Activated CD8-positive, alpha-beta memory T cell treated with anti-CD3 and anti-CD28 coated beads, Interleukin-2, amount 50 U/mL, for 1 hour (primary cell): ENCODE results near the gene GALE.
"Not testable (repeated sequence)": the region's sequence is repeated elsewhere in the genome, so short reads cannot be mapped to it uniquely, and the experiment has no call there.

Experiments
- DNase-seq: peaks from one replicate; pipeline ENCODE4 v3.0.0-alpha.2; 2020; ENCODE audit errors: extremely low read depth

The GALE gene

GRCh38 chr1:23792151-23792945 is 8.2 kb downstream of the GALE start:
- no peak for DNase-seq

- DNase-seq = no peak
Measured at GRCh38 chr1:23791516-23792047, 9.0 kb downstream of the GALE start.

- DNase-seq = peak; percentile 60
Measured at GRCh38 chr1:23790696-23791515, 9.6 kb downstream of the GALE start, which contains the start of gene LYPLA2. LYPLA2 (plus strand) TSS chr1:23791145; CDS start chr1:23792683, 1,538 bp downstream.

GRCh38 chr1:23788695-23789094 is 11.9 kb downstream of the GALE start:
- no peak for DNase-seq

GRCh38 chr1:23787701-23788100 is 12.9 kb downstream of the GALE start:
- no peak for DNase-seq

GRCh38 chr1:23784846-23785245 is 15.7 kb downstream of the GALE start:
- DNase-seq = no peak

GRCh38 chr1:23783141-23783540 is 17.4 kb downstream of the GALE start:
- not testable (repeated sequence) for DNase-seq

- DNase-seq = no peak
Measured at GRCh38 chr1:23779826-23780371, 20.7 kb downstream of the GALE start.

- peak; percentile 55 for DNase-seq
Measured at GRCh38 chr1:23777979-23778814, 22.4 kb downstream of the GALE start, which contains the start of gene PITHD1. PITHD1 (plus strand) TSS chr1:23778418; CDS start chr1:23778516, 98 bp downstream.

GRCh38 chr1:23776217-23776616 is 24.3 kb downstream of the GALE start:
- DNase-seq = no peak

GRCh38 chr1:23774174-23774880 is 26.2 kb downstream of the GALE start:
- no peak for DNase-seq

GRCh38 chr1:23772854-23773242 is 27.7 kb downstream of the GALE start:
- DNase-seq = no peak

GRCh38 chr1:23772049-23772853 is 28.3 kb downstream of the GALE start:
- DNase-seq = peak; percentile 65

- no peak for DNase-seq
Measured at GRCh38 chr1:23768733-23769132, 31.8 kb downstream of the GALE start.

GRCh38 chr1:23763041-23763577 is 37.4 kb downstream of the GALE start:
- DNase-seq = no peak

- no peak for DNase-seq
Measured at GRCh38 chr1:23759277-23759676, 41.3 kb downstream of the GALE start.

- DNase-seq = no peak
Measured at GRCh38 chr1:23757812-23758211, 42.7 kb downstream of the GALE start.

- DNase-seq = no peak
Measured at GRCh38 chr1:23756676-23757075, 43.9 kb downstream of the GALE start.

GRCh38 chr1:23752909-23753308 is 47.6 kb downstream of the GALE start:
- DNase-seq = no peak

- DNase-seq = no peak
Measured at GRCh38 chr1:23751815-23752200, 48.7 kb downstream of the GALE start.
